Measurements from ENCODE around the gene ABL1.
"Not testable (repeated sequence)": the region's sequence is repeated elsewhere in the genome, so short reads cannot be mapped to it uniquely, and the experiment has no call there.

ABL1 gene

DNA sequence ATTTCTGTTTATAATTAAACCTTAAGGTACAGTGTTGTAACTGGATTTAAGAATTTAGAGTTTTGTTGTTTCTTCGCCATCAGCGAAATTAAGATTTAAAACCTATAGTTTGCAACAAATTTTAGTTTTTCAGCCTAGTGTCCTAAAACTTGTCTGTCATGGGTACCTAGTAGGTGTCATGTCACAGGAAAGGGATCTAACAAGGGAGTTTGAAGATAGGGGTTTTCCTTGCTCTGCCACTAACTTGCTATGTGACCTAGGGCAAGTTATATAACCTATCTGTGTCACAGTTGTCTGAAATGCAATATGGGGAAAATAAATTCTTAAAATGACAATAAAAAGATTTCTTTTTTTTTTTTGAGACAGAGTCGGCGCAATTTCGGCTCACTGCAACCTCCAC, 9.2 kb upstream of the ABL1 start:
- no peak for DNase-seq

GRCh38 chr9:130829762-130830161, 5.3 kb upstream of the ABL1 start:
- no peak for DNase-seq

GRCh38 chr9:130830231-130830760, 4.8 kb upstream of the ABL1 start:
- DNase-seq = no peak

DNA sequence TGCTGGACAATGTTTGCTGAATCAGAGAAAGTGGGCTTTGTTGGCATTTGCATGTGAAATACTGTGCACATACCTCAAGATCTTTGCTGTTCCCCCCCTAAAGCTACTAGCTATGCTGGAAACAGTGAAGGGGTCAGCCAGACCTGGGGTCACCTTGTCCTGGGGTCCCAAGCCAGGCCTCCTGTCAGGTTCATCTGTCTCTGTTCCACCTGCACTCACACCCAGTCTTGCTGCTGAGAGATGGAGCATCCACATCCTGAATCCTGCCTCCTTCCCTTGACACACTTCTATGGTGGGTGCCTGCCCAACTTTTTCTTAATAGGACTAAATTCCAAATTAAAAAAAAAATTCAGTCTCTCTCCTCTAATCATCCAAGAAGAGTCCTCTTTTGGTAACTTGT, 4.0 kb upstream of the ABL1 start:
- no peak for DNase-seq

- DNase-seq = no peak
Observed at GRCh38 chr9:130833031-130833990, 1.7 kb upstream of the ABL1 start.

DNA sequence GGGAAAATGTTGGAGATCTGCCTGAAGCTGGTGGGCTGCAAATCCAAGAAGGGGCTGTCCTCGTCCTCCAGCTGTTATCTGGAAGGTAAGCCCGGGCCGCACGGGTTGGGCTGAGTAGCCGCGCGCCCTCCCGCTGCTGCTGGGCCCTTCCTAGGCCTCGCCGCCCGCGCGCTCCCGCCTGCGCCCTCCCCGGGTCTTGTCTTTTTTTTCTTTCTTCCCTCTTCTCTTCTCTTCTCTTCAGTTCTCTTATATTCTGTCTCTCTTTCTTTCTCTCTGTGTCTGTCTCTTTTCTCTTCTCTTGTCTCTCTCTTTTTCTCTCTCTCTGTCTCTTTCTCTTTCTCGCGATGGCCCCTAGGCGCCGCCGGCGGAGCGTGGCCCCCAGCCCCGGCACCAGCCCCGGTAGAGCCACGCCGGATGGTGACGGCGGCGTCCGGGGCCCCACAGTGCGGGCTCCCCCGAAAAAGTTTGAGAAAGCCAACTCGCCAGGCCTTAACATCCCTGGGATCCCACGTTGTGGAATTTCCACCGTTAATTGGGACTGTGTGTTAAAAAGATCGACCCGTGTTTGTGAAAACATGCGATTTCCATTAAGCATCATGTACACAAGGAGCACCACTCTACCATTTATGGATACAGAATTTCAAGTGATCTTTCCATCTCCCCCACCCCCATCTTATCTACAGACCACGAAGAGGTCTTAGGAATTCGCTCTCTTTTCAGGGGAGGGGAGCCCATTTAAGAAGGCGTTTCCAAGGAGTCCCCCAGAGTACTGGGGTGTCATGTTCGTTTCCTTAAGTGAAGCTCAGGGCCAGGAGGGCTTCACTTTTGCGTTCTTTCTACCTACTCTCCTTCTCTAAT, 616 bp downstream of the ABL1 start:
- peak in 1 of 5 donors; percentile 31 for DNase-seq

GRCh38 chr9:130837002-130837511, 2.0 kb downstream of the ABL1 start:
- DNase-seq = no peak

DNA sequence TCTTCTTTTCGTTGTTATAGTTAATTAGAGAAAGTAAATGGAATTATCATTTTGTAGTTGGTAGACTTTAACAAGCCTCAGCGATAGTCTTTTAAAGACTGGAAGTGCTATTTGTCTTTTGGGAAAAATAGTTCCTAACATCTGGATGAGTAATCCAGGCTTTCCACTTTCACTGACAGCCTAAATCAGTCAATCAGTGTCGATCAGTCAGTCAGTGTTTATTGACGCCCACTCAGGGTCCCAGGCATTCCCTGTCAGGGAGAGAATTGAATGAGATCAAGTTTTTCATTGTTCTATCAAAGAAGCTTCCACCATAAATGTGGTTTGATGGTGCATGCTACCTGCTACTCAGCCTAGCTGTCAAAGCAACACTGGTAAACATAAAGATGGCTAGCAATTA, 2.6 kb downstream of the ABL1 start:
- DNase-seq = no peak

DNA sequence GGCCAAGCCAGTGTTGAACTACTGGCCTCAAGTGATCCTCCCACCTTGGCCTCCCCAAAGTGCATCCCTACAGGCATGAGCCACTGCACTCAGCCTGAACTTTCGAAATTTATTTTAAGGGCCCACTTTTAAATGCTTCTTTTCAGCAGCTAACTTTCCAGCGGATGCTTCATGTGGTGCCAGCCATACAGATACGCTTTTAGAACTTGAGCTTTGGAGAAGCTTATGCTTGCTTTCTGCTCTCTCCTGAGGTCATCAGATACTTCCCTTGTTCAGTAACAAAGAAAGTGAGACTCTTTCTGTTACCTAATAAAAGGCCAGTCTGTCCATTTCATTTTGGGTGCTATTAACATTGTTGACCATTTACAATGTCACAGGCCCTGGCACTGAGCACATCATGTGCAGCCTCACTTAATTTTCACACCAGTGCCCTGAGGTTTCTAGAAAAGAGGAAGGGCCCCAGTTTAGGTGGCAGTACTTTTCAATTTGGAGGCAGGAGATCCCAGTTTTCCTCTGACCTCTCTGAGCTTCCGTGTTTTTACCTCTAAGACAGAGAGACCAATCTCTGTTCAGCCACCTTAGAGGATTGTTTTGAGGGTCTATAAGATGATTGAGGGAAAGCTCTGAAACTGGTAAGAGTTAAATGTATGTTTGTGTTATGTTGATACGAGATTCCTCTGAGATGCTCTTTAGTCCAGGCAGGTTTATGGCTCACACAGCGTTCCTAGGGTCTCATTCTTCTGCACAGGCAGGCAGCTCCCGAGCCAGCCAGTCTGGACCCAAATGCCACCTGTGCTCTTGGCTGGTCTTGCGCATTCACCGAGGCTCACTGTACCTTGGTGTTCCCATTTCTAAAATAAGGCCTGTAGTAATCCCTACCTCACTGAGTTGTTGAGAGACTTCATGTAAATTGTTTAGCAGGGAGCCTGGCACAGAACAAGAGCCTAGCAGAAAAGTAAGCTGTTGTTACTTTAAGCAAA, 4.4 kb downstream of the ABL1 start:
- DNase-seq = no peak

GRCh38 chr9:130842545-130842944, 7.5 kb downstream of the ABL1 start:
- DNase-seq = no peak

DNA sequence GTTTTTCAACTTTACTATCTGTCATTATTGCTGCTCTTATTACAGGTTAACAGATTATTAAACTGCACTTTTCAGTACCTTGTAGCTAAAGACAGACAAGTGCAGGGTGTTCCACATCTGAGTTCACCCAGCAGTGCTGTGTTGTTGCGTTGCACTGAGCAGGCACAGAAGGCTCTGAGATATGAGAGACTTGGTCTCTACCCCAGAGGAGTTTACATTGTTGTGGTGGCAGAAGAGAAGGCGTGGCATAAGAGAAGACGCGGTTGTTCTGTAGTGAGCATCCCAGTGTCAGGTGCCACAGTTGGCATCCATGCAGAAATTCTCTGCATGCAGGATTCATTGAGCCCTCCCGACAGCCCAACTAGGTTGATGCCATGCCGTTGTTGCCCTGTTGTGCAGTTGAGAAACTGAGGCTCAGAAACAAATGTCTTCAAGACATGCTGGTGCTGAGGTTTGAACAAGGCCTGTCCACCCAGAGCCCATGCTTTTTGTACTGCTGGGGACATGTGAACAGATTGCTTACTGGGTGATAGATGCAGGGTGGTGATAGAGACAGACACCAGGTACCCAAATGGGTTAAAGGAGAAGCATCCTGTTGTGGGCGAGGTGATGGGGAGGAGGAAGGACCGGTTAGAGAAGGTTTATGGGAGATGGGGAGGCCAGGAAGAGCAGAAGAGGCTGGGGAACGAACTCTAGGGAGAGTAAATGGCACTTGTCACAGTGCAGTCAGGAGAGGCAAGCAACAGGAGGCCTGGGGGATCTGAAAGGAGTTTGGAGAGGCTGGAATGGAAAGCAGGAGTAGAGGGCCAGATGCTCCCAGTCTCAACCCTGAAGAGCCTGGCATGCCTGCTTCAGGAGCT, 8.2 kb downstream of the ABL1 start:
- no peak for DNase-seq

- no peak for DNase-seq
Observed at GRCh38 chr9:130844044-130844451, 9.0 kb downstream of the ABL1 start.

DNA sequence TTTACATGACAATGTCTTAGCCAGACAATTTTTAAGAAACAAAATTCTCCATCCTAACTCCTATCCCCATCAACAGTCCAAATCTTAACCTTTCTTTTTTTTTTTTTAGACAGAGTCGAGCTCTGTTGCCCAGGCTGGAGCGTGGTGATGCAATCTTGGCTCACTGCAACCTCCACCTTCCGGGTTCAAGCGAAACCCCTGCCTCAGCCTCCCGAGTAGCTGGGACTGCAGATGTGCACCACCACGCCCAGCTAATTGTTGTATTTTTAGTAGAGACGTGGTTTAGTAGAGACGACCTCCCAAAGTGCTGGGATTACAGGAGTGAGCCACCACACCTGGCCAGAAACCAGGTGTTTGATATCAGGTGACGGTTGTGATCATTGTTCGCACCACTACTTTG, 10.2 kb downstream of the ABL1 start:
- no peak for DNase-seq

- no peak for DNase-seq
Observed at GRCh38 chr9:130845901-130846481, 10.9 kb downstream of the ABL1 start.

DNA sequence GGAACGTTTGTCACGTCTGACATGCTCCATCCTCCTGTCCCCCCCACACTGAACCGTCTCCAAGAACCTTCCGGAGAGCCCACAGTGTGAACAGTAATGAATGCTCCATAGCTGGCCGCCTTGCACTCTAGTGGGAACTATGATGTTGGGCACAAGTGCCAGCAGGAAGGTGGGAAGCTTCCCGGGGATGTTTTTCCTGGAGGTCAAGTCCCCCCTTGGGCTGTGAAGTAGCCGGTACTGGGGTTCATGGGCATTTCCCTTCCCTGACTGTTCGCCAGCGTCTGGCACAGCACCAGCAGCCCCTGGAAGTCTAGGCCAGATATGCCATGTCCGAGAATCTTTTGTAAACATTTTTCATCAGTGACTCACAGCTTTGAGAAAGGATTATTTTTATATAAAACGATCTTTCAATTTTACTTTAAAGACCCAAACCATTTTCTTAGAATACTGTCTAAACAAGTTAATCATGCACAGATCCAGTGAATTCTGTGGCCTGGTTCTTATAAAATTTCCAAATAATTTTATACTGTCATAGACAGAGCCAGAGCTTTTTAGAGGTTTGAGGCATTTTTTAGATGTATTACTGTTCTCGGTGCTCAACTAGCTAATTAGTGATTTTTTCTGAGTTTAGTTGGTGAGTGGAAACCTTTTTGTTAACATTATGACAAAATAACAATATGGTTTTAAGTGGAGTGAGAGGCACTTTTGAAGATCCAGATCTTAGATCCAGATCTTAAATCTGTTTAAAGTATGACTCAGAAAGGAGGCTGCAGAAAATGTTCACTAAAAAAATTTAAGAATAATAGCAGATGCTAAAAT, 11.6 kb downstream of the ABL1 start:
- no peak for DNase-seq

DNA sequence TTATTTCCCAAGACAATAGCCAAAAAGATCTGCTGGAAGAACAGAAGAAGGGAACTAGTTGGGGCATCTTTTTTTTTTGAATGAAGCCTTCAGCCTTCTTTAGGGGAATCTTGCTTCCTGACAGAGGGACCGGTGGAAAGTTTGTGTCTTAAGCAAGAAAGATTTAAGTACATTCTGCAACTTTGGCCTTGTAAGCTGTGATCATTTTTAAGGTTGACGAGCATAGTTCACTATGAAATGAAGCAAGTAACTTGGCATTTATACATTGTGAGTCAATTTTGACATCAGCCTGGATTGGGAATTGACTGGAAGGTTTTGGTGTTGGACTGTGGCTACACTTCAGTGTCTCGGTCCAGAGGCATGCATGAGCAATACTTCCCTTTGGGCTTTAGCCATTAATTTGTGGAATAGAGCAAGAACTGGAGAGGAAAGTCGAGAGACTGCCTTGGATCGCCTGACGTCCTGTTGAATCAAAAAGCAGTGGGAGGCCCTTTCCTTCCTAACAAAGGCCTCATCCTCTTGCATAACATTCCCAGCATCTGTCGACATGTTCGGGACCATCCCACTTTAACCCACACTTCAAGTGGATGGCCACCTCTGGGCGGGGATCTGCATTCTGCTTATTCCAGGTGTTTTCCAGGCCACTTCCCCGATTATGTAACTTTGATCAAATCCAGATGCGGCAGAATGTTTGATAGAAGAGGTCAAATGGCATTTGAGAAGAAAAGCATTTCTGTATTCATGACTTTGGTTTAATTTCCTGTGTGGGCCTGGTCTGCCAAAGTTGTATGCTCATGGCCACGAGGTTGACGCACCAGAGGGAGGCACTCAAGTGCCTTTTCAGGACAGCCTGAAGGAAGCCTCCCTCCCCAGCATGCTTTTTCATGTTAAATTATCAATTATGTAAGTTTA, 12.5 kb downstream of the ABL1 start:
- DNase-seq = no peak

DNA sequence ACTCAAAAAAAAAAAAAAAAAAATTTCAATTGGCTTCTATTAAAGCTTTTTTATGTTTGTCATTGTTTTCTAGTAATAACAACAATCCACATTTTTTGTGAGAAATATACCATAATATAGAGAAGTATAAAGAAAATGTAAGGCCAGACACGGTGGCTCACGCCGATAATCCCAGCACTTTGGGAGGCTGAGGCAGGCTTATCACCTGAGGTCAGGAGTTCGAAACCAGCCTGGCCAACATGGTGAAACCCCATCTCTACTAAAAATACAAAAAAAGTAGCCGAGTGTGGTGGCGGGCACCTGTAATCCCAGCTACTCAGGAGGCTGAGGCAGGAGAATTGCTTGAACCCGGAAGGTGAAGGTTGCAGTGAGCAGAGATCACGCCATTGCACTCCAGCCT, 13.5 kb downstream of the ABL1 start:
- DNase-seq = not testable (repeated sequence)

DNA sequence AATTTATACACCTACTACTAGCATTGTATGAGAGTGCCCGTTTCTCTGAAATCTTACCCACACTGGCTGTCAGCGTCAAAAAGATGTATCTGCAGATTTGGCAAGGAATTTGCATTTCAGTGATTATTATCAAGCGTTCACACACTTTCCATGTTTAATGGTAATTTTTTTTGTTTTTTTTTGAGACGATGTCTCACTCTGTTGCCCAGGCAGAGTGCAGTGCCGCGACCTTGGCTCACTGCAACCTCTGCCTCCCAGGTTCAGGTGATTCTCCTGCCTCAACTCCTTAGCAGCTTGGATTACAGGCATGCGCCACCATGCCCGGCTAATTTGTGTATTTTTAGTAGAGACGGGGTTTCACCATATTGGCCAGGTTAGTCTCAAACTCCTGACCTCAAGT, 14.3 kb downstream of the ABL1 start:
- DNase-seq = no peak

- DNase-seq = no peak
Observed at GRCh38 chr9:130852801-130853200, 17.7 kb downstream of the ABL1 start.
